AG08395 (cell line): ENCODE data around the gene SWT1.
"Not testable (repeated sequence)": the region's sequence is repeated elsewhere in the genome, so short reads cannot be mapped to it uniquely, and the experiment has no call there.

ENCODE experiments used
- DNase-seq: peaks from one replicate; pipeline ENCODE4 v3.0.0; 2012; ENCODE audit warnings: mixed read lengths, low spot score

Gene SWT1

DNA sequence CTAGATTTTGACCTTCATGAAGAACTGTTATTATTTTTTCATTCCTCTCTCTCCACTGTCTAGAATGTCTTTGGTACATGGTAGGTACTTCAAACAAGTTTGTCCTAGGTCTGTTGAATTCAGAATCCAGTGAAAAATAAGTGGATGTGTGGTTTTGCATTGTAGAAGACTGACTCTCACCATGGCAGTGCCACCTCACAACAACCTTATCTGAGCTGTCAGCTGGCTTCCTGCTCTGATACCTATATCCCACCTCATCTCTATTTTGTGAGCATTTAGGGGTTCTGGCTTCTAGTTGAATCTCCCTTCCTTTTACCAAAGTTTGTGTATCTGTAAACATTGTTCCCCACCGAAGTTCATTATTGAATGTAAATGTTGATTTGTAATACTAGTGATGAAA lies 9.1 kb downstream of the SWT1 start:
- DNase-seq, result no peak

DNA sequence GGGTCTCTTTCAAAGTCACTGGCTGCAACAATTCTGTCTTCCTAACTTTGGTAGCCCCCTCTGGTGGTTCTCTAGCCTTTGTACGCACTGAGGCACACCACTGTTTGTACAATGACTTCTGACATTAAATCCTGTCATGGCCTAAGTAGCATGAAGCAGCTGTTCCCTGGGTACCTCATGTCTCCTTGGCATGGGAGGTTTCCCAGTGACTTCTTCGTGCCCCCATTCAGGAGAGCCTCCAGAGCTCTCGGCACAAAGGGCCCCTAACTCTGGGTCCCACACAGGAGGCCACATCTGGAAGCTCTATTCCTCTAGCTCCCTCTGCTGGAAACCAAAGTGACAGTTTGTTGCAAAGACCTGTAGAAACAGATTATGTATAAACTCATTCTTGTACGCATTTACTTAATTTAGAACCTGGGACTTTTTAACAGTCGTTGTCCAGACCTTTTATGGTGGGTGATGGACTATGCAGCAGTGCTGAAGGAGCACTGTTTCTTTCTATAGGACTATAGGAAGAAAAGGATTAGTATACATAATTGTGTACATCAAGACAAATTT lies 13.4 kb downstream of the SWT1 start:
- peak; percentile 65 for DNase-seq

DNA sequence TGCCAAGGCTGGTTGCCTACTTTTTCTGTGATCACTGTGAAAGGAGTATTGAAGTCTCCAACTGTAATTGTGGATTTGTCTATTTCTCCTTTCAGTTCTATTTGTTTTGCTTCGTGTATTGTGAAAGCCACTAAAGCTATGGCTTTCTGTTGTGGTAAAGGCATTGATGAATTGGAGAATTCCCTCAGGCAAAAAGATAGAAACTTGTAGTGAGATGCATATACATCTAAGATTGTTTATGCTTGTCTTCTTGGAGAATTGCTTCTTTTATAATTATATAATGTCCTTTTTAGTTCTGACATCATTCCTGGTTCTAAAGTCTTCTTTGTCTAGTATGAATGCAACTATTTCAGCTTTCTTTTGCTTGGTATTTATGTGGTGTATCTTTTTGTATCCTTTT lies 36.8 kb downstream of the SWT1 start:
- DNase-seq, result no peak

DNA sequence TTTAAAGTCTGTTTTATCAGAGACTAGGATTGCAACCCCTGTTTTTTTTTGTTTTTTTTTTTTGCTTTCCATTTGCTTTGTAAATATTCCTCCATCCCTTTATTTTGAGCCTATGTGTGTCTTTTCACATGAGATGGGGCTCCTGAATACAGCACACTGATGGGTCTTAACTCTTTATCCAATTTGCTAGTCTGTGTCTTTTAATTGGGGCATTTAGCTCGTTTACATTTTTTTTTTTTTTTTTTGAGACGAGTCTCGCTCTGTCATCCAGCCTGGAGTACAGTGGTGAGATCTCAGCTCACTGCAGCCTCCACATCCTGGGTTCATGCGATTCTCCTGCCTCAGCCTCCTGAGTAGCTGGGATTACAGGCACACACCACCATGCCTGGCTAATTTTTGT lies 41.7 kb downstream of the SWT1 start:
- not testable (repeated sequence) for DNase-seq

DNA sequence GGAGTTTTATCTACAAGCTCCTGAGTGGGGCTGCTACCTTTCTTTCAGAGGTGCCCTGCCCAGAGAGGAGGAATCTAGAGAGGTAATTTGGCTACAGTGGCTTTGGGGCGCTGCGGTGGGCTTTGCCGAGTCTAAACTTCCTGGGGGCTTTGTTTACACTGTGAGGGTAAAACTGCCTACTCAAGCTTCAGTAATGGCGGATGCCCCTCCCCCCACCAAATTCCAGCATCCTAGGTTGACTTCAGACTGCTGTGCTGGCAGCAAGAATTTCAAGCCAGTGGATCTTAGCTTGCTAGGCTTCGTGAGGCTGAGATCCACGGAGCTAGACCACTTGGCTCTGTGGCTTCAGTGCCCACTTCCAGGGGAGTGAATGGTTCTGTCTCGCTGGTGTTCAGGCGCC lies 43.9 kb downstream of the SWT1 start:
- no peak for DNase-seq

DNA sequence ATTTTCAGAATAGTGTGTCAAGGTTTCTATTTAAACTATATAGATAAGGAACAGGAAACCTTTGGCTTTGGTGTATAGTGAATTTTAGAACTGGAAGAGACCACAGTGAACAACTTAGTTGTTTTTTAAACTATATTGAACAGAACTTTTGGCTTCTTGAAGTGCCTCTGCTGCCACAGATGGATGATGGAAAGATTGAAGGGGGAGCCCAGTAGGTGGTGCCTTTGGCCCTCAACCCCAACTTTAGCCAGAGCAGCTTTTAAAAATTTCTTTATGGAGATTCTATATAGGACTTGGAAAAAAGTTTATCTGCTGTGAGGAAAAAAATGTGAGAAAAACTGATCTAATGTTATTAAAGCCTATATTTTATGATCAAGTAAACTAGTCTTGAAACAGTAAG lies 50.2 kb downstream of the SWT1 start:
- DNase-seq, result no peak

DNA sequence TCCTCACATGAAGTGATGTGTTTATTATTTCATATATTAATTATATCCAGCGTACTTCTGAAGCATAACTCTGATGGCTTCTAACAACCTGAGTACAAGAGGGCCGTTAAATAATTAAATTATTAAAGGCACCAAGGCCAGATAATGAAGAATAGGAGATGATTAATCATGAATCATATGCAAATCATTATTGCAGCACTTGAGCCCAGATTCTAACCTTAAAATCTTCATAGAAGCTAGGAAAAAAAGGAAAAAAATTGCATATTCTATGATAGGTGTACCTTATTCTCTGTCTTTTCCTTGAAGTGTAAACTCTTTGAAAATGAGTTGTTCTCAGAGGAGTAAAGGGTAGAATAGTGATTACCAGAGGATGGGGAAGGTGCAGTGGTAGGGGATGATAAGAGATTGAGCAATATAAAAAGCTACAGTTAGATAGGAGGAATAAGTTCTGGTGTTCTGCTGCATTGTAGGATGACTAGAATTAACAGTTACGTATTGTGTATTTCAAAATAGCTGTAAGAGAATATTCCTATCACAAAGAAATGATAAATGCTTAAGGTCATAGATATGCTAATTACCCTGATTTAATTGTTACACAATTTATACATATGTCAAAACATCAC lies 51.1 kb downstream of the SWT1 start:
- no peak for DNase-seq

DNA sequence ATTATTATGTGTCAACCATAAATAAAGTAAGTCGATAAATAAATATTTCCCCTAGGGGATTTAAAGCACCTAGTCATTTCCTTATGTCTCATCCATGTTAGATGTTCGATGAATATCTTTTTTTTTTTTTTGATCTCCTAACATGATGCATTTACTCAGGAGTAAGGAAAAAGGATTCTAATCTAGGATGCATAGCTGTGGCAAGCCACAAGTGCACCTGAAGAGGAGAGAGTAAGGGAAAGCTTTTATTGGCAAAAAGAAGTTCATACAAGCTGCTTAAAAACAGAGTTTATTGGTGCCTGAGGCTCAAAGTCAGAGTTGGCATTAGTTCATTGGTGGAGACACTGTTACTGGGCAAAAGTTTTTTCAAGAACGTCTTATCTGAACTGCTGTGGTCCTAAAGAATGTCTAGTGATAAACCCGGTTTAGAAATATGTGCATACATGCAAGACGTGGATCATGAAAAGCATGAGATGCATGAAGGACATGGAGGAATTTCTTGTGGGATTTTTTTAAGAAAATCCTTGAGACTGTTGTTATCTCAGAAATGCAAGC lies 51.7 kb downstream of the SWT1 start:
- no peak for DNase-seq

DNA sequence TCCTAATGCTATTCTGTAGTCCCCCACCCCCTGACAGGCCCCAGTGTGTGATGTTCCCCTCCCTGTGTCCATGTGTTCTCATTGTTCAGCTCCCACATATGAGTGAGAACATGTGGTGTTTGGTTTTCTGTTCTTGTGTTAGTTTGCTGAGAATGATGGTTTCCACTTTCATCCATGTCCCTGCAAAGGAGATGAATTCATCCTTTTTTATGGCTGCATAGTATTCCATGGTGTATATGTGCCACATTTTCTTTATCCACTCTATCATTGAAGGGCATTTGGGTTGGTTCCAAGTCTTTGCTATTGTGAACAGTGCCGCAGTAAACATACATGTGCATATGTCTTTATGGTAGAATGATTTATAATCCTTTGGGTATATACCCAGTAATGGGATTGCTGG lies 52.4 kb downstream of the SWT1 start:
- not testable (repeated sequence) for DNase-seq

DNA sequence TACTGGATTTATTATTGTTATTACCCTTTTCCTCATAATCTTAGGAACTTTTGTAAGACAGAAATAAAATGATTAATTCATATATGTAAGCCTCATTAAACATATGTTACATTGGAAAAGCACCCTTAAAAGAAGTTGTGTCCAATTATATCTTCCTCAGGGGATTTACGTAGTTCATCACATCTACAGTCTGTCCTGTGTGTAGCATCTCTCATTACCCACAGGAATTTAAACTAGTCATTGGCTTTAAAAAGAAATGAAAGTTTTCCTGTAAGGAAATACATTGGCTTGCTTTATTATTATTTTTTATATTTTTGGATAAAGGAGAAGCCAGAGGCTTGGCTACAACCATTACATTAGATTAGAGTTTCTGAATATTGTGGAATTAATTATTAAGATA lies 56.1 kb downstream of the SWT1 start:
- DNase-seq, result peak; percentile 8

DNA sequence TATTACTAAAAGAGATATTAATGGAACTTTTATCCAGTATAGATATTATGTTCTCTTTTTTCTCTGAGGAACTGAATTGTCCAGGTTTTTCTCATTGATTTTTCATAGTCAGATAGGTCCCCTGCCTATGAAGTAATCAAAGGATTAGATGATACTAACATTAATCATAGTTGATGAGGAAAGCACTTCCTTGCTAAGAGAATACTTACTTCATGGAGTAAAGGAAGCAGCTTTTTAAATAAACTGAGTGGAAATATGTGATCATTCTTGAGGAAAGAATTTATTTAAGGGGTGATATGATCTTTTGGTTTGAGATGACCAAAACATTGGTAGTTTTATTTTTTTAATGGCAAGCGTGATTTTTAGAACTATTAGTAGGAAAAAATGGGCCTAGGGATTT lies 58.9 kb downstream of the SWT1 start:
- no peak for DNase-seq

DNA sequence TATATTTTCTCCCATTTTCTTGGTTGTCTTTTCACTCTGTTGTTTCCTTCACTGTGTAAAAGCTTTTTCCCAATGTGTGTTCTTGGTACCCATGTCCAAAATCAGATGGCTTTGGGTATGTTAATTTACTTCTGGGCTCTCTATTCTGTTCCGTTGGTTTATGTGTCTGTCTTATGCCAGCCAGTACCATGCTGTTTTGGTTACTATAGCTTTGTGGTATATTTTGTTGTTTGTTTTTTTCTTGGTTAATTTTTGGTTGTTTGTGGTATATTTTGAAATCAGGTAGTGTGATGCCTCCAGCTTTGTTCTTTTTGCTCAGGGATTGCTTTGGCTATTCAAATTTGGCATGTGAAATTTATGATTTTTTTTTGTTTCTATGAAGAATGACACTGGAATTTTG lies 67.2 kb downstream of the SWT1 start:
- DNase-seq, result no peak

DNA sequence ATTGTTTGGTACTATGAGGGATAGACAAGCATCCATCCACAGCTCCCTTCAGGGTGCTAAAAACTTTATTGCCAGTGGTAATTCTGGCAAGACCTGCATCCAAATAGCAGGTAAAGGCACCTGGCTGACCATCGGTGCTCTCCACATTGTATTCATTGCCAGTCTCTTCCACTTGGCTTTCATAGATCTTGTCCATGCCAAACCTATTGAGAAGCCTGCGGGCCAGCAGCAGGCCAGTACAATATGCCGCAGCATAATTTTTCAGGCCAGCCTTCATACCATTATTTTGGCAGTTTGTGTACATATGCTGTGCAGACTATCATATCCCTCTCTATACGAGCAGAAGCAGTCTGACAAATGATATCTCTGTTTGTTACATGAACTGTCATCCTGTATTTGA lies 70.2 kb downstream of the SWT1 start:
- no peak for DNase-seq

DNA sequence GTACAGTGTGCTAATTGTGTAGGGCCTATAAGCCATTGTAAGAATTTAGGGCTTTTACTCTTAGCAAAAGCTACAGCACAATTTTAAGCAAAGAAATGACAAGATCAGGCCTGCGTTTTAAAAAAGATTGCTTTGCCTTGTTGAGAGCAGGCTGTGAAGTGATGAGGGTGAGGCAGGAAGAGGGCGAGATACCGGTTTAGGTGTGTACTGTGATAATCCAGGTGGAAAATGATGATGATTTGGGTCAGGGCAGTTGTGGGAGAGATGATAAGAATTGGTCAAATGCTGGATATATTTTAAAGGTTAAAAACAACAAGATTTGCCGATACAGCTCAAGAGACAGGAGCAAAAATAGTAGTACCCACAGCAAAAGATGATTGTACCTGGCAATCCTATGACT lies 72.0 kb downstream of the SWT1 start:
- no peak for DNase-seq

DNA sequence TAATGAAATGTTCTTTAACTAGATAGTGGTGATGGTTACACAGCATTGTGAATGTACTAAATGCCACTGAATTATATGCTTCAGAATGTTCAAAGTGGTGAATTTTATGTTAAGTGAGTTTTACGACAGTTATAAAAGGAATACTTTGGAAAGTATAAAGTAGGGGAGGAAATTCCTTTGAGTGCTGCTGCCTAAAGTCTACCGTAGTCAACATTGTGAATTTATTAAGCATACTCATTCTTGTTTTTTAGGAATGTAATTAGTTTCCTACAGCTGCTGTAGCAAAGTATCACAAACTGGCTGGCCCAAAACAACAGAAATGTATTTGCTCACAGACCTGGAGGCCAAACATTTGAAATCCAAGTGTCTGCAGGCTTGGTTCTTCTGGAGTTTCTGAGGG lies 73.0 kb downstream of the SWT1 start:
- no peak for DNase-seq

DNA sequence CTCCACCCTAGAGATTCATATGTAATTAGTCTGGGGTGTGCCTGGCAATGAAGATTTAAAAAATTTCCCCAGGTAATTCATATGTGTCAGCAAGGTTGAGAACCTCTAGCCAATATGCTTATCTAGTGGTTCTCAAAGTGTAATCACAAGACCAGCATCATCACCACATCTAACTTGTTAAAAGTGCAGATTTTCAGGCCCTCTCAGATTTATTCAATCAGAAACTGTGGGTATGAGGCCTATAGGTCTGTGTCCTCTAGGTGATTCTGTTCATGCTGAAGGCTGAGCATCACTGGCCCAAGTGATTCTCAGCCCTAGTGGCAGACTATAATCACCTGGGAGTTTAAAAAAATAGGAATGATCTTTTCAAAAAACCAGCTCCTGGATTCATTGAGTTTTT lies 75.9 kb downstream of the SWT1 start:
- no peak for DNase-seq

DNA sequence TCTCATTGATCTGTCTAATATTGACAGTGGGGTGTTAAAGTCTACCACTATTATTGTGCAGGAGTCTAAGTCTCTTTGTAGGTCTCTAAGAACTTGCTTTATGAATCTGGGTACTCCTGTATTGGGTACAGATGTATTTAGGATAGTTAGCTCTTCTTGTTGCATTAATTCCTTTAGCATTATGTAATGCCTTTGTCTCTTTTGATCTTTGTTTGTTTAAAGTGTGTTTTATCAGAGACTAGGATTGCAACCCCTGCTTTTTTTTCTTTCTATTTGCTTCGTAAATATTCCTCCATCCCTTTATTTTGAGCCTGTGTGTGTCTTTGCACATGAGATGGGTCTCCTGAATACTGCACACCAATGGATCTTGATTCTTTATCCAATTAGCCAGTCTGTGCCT lies 77.2 kb downstream of the SWT1 start:
- not testable (repeated sequence) for DNase-seq

DNA sequence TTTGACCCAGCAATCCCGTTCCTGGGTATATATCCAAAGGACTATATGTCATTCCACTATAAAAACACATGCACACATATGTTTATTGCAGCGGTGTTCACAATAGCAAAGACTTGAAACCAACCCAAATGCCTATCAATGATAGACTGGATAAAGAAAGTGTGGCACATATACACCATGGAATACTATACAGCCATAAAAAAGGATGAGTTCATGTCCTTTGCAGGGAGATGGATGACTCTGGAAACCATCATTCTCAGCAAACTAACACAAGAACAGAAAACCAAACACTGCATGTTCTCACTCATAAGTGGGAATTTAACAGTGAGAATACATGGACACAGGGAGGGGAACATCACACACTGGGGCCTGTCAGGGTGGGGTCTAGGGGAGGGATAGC lies 80.2 kb downstream of the SWT1 start:
- not testable (repeated sequence) for DNase-seq

DNA sequence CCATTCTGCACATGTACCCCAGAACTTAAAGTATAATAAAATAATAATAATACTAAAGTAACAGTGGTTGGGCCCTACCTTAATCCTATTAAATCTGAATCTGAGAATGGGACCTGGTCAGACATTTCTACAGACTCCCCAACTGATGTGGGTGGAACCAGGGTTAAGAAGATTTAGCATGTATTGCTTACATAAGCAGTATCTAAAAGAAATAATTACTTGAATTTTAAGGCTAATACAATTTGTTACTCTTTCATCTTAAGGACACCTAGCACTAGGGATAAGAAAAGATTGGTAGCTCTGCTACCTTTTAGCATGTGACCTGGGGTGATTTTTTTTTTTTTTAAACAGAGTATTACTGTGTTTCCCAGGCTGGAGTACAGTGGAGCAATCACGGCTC lies 80.7 kb downstream of the SWT1 start:
- no peak for DNase-seq

DNA sequence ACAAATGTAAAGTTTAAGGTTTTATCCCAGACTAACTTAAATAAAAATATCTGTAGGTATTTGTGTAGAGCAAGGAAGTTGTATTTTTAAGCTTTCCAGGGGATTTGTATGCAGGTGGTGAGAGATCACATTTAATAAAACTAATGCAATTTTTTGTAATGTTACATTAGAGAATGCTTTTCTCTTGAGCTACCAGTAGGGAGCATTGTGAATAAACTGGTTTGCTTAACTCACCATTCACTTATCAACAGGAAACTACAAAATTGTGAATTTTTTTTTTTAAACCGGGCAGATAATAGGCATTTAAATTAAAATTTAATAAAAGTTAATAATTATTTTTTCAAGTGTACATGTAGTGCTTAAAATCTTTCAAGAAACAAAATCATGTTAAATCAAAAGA lies 81.5 kb downstream of the SWT1 start:
- peak; percentile 7 for DNase-seq

DNA sequence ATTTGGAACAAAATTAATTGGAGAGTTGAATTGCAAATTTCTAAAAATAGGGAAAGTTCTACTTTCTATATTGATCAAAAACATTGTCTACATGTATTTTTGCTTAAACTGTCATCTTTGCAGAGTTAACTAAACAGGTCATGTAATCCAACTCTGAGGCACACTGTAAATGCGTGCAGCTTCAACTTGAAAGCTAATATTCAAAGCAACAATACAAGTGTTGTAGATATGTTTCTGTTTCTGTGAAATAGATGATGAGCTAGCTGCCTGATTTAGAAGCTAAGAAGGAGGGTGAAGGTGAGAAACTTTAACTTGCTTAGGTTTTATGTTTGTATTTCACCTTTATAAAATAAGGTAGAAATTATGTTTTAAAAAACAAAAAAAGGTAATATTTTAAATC lies 82.9 kb downstream of the SWT1 start:
- DNase-seq, result no peak

DNA sequence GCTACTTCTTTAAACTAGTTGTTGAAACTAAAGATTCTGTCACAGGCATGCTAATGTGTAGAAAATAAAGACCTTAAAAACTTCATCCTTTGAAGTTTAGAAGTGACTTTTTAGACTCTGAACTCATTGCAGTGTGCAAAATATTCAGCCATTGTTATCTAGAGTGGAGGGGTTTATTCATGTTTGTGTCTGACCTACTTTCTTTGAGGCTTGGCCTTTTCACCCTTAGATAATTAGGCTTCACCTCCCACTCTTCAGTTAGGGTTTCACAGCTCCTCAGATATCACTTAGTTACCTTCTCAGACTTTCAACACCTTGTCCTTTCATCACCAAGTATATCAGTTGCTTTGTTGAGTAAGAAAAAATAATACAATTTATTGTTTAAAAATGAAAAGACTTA lies 84.2 kb downstream of the SWT1 start:
- no peak for DNase-seq

DNA sequence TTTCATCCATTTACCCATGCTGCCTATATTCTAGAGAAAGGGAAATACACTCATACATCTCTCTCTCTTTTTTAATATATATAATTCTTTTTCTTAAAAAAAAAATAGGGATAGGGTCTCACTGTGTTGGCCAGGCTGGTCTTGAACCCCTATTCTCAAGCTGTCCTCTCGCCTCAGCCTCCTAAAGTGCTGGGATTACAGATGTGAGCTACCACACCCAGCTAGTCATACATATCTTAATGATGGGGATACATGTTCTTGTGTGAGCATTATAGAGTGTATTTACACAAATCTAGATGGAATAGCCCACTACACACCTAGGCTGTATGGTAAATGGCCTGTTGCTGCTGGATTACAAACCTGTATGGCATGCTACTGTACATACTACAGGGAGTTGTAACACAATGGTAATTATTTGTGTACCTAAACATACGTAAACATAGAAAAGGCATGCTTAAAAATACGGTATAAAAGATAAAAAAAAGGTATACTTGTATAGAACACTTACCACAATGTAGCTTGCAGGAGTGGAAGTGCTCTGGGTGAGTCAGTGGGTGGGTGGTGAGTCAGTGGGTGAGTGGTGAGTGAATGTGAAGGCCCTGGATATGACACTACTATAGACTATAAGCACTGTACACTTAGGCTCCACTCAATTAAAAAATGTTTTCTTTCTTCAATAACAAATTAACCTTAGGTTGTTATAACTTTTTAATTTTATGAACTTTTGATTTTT lies 87.2 kb downstream of the SWT1 start:
- DNase-seq, result peak; percentile 38

DNA sequence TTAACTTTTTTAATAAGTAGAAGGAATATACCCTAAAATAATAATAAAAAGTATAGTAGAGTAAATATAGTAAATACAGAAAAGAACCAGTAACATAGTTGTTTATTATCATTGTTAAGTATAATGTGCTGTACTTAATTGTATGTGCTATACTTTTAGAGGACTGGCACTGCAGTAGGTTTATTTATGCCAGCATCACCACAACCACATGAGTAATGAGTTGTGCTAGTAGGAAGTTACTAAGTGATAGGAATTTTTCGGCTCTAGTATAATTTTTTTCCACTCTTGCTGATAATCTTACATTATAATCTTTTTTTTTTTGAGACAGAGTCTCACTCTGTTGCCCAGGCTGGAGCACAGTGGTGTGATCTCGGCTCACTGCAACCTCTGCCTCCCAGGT lies 88.5 kb downstream of the SWT1 start:
- DNase-seq, result no peak
